SK-N-SH treated with all-trans-retinoic acid at 6 μM for 48 hours (cell line): ENCODE results near the gene MXRA8.

ENCODE experiments used
- TOX ChIP-seq: fragments of 250-450 bp; sonication (Bioruptor Pico); IDR thresholded peaks from 2 replicates; pipeline ENCODE4 v1.8.0; 2021; ENCODE audit warnings: mild to moderate bottlenecking, moderate library complexity, borderline replicate concordance
- ZFP3 ChIP-seq: fragments of 250-450 bp; sonication (Bioruptor Pico); IDR thresholded peaks from 2 replicates; pipeline ENCODE4 v1.5.0; 2020; ENCODE audit warnings: mild to moderate bottlenecking, moderate library complexity
- ZNF565 ChIP-seq: fragments of 450-650 bp; formaldehyde crosslinking; conservative IDR thresholded peaks from 2 replicates; pipeline ENCODE4 v1.5.0; 2020; ENCODE audit warnings: low read depth, mild to moderate bottlenecking, moderate library complexity
- ZNF8 ChIP-seq: fragments of 450-650 bp; formaldehyde crosslinking; IDR thresholded peaks from 2 replicates; pipeline ENCODE4 v1.5.0; 2020; ENCODE audit warnings: mild to moderate bottlenecking, moderate library complexity
- TF ChIP-seq, protein P1 (sequence below): fragments of 250-450 bp; sonication (Bioruptor Pico); IDR thresholded peaks from 2 replicates; pipeline ENCODE4 v1.5.0; 2020; ENCODE audit warnings: mild to moderate bottlenecking, moderate library complexity
- TF ChIP-seq, protein P2 (sequence below): fragments of 250-450 bp; sonication (Bioruptor Pico); IDR thresholded peaks from 2 replicates; pipeline ENCODE4 v1.8.0; 2021; ENCODE audit warnings: low read depth, mild to moderate bottlenecking, moderate library complexity, borderline replicate concordance
- TF ChIP-seq, protein P3 (sequence below): fragments of 250-450 bp; sonication (Bioruptor Pico); IDR thresholded peaks from 2 replicates; pipeline ENCODE4 v1.8.0; 2020; ENCODE audit warnings: mild to moderate bottlenecking, moderate library complexity, borderline replicate concordance

DNA sequence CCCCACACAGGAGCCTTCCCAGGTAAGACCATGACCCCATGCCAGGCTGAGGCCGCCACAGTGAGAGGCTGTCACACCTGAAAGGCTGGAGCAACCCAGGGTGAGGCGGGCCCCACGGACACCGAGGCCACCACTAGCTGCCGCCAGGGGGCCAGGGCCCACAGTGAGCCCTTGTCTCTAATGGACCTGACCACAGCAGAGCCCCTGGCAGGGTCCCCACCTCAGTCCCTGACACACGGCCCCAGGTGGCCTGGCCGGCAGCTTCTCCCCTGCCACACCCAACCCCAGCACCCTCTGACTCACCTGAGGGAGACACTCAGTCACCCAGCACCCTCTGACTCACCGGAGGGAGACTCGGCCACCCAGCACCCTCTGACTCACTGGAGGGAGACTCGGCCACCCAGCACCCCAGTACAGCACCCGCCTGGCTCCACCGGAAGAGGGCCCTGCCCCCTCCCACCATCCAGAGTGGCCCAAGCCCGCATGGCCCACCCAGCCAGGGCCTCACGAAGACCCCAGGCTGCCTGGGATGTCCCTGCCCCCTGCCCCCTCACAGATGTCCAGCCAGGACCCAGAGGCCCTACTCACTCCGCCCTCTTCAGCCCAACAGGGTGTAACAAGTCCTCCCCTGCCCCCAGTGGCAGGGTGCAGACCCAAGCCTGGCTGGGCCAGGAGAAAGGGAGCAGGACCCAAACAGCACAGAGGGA is 13.5 kb downstream of the MXRA8 start:
- TF ChIP-seq ZNF8, result no peak
- TF ChIP-seq, protein P1, sequence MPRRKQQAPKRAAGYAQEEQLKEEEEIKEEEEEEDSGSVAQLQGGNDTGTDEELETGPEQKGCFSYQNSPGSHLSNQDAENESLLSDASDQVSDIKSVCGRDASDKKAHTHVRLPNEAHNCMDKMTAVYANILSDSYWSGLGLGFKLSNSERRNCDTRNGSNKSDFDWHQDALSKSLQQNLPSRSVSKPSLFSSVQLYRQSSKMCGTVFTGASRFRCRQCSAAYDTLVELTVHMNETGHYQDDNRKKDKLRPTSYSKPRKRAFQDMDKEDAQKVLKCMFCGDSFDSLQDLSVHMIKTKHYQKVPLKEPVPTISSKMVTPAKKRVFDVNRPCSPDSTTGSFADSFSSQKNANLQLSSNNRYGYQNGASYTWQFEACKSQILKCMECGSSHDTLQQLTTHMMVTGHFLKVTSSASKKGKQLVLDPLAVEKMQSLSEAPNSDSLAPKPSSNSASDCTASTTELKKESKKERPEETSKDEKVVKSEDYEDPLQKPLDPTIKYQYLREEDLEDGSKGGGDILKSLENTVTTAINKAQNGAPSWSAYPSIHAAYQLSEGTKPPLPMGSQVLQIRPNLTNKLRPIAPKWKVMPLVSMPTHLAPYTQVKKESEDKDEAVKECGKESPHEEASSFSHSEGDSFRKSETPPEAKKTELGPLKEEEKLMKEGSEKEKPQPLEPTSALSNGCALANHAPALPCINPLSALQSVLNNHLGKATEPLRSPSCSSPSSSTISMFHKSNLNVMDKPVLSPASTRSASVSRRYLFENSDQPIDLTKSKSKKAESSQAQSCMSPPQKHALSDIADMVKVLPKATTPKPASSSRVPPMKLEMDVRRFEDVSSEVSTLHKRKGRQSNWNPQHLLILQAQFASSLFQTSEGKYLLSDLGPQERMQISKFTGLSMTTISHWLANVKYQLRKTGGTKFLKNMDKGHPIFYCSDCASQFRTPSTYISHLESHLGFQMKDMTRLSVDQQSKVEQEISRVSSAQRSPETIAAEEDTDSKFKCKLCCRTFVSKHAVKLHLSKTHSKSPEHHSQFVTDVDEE (CRISPR knock-in tag), result no peak
- TF ChIP-seq ZFP3 (CRISPR knock-in tag), result no peak
- TF ChIP-seq, protein P2, sequence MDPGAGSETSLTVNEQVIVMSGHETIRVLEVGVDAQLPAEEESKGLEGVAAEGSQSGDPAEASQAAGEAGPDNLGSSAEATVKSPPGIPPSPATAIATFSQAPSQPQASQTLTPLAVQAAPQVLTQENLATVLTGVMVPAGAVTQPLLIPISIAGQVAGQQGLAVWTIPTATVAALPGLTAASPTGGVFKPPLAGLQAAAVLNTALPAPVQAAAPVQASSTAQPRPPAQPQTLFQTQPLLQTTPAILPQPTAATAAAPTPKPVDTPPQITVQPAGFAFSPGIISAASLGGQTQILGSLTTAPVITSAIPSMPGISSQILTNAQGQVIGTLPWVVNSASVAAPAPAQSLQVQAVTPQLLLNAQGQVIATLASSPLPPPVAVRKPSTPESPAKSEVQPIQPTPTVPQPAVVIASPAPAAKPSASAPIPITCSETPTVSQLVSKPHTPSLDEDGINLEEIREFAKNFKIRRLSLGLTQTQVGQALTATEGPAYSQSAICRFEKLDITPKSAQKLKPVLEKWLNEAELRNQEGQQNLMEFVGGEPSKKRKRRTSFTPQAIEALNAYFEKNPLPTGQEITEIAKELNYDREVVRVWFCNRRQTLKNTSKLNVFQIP, result no peak
- TF ChIP-seq TOX (CRISPR knock-in tag), result no peak
- no peak for TF ChIP-seq ZNF565 (CRISPR knock-in tag)
- TF ChIP-seq, protein P3, sequence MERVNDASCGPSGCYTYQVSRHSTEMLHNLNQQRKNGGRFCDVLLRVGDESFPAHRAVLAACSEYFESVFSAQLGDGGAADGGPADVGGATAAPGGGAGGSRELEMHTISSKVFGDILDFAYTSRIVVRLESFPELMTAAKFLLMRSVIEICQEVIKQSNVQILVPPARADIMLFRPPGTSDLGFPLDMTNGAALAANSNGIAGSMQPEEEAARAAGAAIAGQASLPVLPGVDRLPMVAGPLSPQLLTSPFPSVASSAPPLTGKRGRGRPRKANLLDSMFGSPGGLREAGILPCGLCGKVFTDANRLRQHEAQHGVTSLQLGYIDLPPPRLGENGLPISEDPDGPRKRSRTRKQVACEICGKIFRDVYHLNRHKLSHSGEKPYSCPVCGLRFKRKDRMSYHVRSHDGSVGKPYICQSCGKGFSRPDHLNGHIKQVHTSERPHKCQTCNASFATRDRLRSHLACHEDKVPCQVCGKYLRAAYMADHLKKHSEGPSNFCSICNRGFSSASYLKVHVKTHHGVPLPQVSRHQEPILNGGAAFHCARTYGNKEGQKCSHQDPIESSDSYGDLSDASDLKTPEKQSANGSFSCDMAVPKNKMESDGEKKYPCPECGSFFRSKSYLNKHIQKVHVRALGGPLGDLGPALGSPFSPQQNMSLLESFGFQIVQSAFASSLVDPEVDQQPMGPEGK (CRISPR knock-in tag), result no peak
